Measurements from ENCODE around the gene XPC. TPM values are rescaled to one million over a fixed set of nuclear protein-coding genes. Genes with fewer than 3 reads are reported as not detected.
"Not testable (repeated sequence)": the region's sequence is repeated elsewhere in the genome, so short reads cannot be mapped to it uniquely, and the experiment has no call there.

Gene XPC
- total RNA-seq, 1 donor from 2014 or later, result 10.6 TPM

DNA sequence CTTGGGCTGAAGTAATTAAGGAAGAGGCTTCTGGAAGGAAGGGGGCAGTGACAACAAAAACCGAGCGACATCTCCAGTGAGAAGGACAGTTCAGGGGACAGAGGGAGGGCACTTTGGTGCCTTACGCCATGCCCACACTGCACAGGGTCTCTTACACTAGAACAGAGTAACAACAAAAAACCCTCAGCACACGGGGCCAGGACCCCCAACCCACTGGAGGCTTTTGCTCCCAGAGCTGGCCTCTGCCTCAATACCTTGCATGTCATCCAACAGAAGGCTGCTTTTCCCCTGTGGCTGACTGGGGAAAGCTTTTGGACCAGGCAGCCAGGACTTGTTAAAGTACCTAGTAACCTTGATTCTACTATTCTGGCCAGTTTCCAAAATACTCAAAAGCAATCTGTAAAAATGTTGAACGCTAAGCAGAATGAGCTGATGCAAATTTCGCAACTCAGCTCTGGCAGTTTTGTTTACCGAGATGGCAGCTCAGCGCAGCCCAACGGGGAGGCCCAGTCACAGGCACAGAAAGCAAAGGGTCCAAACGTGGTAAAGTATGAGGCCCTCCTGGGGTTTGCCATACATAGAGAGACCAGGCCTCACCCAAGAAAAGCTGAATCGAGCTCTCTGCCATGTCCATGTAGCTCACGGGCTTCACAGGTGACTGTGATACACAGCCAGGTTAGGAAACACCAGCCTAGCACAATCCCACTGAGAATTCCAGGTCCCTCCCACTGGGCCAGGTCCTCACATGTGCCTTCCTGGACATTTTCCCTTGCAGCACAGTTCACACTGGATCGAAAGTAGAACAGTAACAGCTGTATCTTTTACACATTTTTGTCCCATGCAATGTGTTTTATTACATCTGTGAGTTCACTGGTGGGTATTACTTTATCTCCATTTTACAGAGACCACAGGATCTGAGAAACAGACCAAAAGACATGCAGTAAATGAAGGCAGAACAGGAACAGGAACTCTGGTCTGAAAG lies 59.7 kb downstream of the XPC start:
- no peak for DNase-seq

DNA sequence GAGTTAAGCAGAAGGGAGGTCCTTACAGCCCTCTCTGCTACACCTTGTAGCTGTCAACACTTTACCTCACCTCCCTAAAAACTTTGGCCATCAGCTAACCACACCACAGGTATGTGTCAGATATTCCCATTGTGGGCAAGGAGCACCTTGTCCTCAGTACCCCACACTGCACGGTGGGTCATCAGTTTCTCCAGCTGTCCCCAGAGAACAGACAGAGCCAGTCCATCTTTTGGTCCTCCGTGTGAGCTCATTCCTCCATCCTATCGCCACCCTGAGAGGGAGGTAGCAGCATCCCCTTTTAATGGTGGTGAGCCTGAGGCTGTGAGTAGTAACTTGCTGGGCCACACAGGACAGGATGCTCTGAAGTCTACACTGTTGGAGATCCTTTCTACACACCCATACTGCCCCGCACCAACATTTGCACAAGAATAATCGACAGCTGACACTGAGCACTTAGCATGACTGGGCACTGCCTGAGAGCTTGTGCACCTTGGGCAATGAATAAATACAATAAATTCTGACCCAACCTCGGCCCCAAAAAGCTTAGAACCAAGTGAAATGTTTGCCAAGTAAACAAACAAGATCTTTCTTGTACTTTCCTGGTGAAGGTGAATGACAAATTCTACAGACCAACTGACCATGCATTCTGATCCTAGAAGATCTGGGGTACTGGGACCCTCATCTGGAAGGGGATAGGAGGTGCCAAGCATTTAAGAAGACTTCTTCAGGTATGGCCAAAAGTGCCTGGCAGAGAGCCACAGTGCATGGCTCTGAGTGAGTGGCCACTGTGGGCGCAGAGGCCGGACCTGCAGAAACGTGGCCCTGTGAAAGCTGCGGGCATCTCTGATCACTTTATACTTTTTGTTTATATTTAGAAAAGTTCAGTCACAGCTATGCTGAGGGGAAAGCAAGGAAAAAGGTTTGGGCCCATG lies 60.7 kb downstream of the XPC start:
- DNase-seq, result no peak

DNA sequence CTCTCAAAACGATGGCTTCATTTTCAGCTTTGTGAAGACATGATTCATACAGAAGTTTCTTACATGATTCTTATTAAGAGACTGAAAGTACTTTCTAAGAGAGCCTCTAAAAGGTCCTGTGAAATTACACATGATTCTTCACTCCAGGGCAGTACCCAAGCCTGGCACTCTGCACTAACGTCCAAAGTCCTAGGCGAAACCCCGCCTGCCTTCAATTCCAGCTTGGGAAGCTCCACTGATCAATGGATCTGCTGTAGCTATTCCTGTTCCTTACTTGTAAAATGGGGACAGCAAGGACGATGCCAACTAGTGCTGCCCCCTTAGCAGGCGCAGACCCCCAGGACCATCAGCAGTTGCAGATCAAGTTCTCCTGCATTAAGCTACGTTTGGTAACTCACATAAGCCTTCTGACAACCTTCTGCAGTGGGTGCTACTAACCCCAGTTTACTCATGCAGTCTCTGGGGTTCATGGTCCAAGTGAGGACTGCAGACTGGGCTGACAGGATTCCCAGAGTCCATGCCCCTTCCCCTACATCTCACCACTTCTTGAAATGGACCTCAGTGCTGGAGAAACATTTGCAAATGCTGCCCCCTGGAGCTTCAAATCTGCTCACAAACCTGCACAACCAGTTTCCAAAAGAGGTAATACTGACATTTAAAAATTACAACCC lies 64.3 kb downstream of the XPC start:
- DNase-seq, result no peak

DNA sequence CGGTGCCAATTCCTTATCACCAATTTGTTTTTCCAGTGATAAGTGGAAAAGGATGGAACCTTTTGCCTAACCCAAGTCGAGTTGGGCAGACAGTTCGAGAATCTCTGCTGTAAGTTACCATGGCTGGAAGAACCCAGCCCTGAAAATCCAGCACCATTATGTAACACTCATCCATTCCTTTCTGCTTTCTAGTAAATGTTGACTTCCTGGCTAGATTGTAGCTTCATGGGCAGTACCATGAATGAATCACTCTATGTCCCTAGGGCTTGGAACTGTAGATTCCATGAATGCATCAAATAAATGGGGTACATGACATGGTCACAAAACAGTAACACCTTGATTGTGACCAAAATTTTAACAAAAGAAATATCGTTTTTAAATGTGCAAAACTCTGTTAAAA lies 67.7 kb downstream of the XPC start:
- DNase-seq, result no peak

DNA sequence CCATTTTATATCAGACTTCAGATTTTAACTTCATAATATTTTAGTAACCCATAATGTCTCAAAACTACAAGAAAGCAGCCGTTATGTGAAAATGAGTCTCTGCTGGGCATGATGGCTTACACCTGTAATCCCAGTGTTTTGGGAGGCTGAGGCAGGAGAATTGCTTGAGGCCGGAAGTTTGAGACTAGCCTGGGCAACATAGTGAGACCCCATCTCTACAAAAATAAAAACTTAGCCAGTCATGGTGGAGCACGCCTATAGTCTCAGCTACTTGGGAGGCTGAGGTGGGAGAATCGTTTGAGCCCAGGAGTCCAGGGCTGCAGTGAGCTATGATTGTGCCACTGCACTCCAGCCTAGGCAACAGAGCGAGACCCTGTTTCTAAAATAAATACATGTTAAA lies 68.6 kb downstream of the XPC start:
- DNase-seq, result not testable (repeated sequence)

DNA sequence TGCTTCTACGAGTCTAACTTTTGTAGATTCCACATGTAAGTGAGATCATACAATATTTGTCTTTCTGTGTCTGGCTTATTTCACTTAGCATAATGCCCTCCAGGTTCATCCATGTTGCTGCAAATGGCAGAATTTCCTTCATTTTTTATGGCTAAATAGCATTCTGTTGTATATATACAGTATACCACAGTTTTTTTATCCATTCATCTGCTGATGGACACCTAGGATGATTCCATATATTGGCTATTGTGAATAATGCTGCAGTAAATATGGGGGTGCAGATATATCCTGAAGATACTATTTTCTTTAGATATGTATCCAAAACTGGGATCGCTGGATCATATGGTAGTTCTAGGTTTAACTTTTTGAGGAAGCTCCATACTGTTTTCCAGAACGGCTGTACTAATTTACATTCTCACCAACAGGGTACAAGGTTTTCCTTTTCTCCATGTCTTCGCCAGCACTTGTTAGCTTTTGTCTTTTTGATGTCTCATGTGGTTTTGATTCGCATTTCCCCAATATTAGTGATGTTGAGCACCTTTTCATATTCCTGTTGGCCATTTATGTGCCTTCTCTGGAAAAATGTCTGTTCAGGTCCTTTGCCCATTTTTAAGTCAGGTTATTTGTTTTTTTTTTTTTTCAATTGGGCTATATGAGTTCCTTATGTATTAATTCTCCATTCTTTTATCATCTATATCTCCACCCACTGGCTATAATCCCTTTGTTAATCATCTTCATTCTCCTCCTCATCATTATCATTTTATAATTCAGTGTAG lies 80.6 kb downstream of the XPC start:
- no peak for DNase-seq

DNA sequence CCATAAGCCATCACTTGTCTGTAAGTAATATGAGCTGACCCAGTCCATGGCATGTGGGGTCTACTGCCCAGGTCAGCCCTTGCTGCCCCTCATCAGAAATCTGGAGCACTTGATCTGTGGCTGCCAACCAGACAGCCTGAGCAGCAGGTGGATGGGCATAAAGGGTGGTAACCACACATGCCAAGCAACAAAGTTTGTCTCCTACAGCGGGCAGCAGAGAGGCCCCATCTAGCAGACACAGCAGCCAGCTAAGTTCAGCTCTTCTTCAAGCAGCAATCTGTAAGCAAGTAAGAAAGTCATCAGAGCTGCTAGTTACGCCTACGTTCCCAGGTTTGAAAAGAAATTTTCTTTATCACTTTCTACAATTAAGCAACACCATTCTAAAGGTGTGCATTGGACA lies 81.7 kb downstream of the XPC start:
- DNase-seq, result no peak

Other genes with a start within 250 kb of the XPC start
- 8.7 TPM for gene CHCHD4, start 53.7 kb downstream of the XPC start, total RNA-seq
- gene TMEM43, start 53.5 kb downstream of the XPC start, total RNA-seq, result 44.1 TPM
- gene LSM3, start 216 bp upstream of the XPC start, total RNA-seq, result 11.1 TPM
- gene SLC6A6, start 224.0 kb upstream of the XPC start, total RNA-seq, result 24.8 TPM